HCT116 (cell line): ENCODE measurements around the gene EPS15. TPM values are rescaled to one million over a fixed set of nuclear protein-coding genes. Genes with fewer than 3 reads are reported as not detected.
"Not testable (repeated sequence)": the region's sequence is repeated elsewhere in the genome, so short reads cannot be mapped to it uniquely, and the experiment has no call there.

ENCODE experiments used
- ATAC-seq: fragments of 200-7000 bp; cut with Tn5 transposase; 2 replicates; pipeline ENCODE4 v1.9.1; 2020; ENCODE audit warnings: mild to moderate bottlenecking, moderate library complexity
- BruUV-seq: library from RNA; stranded (reverse); fragments of 400-500 nt; replicated peaks from 2 replicates; lab custom pipeline; 2021; lab: Mats Ljungman, UMichigan
- CTCF ChIA-PET: fragments of 300-600 bp; sonication (Branson Sonifier 250); formaldehyde crosslinking; loops from one replicate; lab custom pipeline; 2021; ENCODE audit warnings: antibody characterized with exemption; lab: Charles Lee
- POLR2A ChIA-PET: fragments of 300-600, 350-600 bp; sonication (Branson Sonifier 250); formaldehyde crosslinking; loops from one replicate; lab custom pipeline; 2021; ENCODE audit warnings: antibody characterized with exemption; lab: Charles Lee
- RAD21 ChIA-PET, 2 experiments: fragments of 300-600 bp; sonication (Branson Sonifier 250); formaldehyde crosslinking; loops; one replicate each; lab custom pipeline; 2023; ENCODE audit warnings: low total read pairs in 2 of 2; ENCODE audit not compliant: uncharacterized antibody in 2 of 2, unreplicated experiment in 2 of 2, low non-redundant PET in 1 of 2; lab: Charles Lee
- DNase-seq: peaks from one replicate; pipeline ENCODE4 v3.0.0-alpha.2; 2010; ENCODE audit warnings: low read depth, low spot score
- H2AFZ ChIP-seq: fragments of 200-600 bp; shearing (Covaris generic), sonication (generic); 2 replicates; pipeline ENCODE4 v1.6.1; 2017; ENCODE audit warnings: low read depth, mixed run types, mixed read lengths, antibody characterized with exemption, low read length; ENCODE audit not compliant: poor library complexity, severe bottlenecking
- H3K27ac ChIP-seq: 2 replicates; pipeline ENCODE4 v1.5.1; 2012; ENCODE audit warnings: low read depth, low read length
- H3K27me3 ChIP-seq: fragments of 200-600 bp; sonication (generic); 2 replicates; pipeline ENCODE4 v1.6.1; 2016; ENCODE audit warnings: mixed run types, low read length, mixed read lengths; ENCODE audit not compliant: insufficient read depth
- H3K36me3 ChIP-seq, 2 experiments: fragments of 200-500 bp in 1 of 2; fragments of 200-600 bp in 1 of 2; sonication (Bioruptor generic) in 1 of 2; sonication (generic) in 1 of 2; 2 replicates each; pipeline versions ENCODE4 v1.5.1 to v1.6.1; 2014 to 2016; ENCODE audit warnings: low read length in 2 of 2, inconsistent platforms in 1 of 2, mixed read lengths in 1 of 2, mixed run types in 1 of 2; ENCODE audit not compliant: insufficient read depth in 2 of 2, control insufficient read depth in 1 of 2
- H3K4me1 ChIP-seq, 2 experiments: fragments of 200-600 bp in 1 of 2; sonication (generic) in 1 of 2; 2 replicates each; pipeline versions ENCODE4 v1.5.1 to v1.6.1; 2012 to 2017; ENCODE audit warnings: low read length in 2 of 2, inconsistent platforms in 1 of 2, mild to moderate bottlenecking in 1 of 2, mixed read lengths in 1 of 2, mixed run types in 1 of 2, moderate library complexity in 1 of 2; ENCODE audit not compliant: insufficient read depth in 2 of 2, control insufficient read depth in 1 of 2
- H3K4me2 ChIP-seq: fragments of 200-600 bp; sonication (generic); 2 replicates; pipeline ENCODE4 v1.6.1; 2017; ENCODE audit warnings: mixed run types, low read length, mixed read lengths
- H3K4me3 ChIP-seq, 2 experiments: fragments of 200-600 bp in 1 of 2; sonication (generic) in 1 of 2; replicated peaks in 1 of 2; 2 replicates each; pipeline ENCODE4 v1.5.1; 2011 to 2016; ENCODE audit warnings: low read length in 2 of 2, control low read depth in 1 of 2, low read depth in 1 of 2, mild to moderate bottlenecking in 1 of 2, mixed read lengths in 1 of 2, mixed run types in 1 of 2
- H3K79me2 ChIP-seq: fragments of 200-600 bp; sonication (generic); 2 replicates; pipeline ENCODE4 v1.6.1; 2017; ENCODE audit warnings: mild to moderate bottlenecking, mixed run types, low read length, moderate library complexity, mixed read lengths; ENCODE audit not compliant: insufficient read depth
- H3K9ac ChIP-seq: fragments of 200-600 bp; sonication (generic); 2 replicates; pipeline ENCODE4 v1.6.1; 2016; ENCODE audit warnings: low read length, mixed read lengths
- H3K9me2 ChIP-seq: fragments of 200-600 bp; sonication (generic), shearing (Covaris generic); 2 replicates; pipeline ENCODE4 v1.6.1; 2017; ENCODE audit warnings: mixed run types, mild to moderate bottlenecking, moderate library complexity; ENCODE audit not compliant: insufficient read depth
- H3K9me3 ChIP-seq, 2 experiments: fragments of 200-500 bp in 1 of 2; fragments of 200-600 bp in 1 of 2; sonication (Bioruptor generic) in 1 of 2; sonication (generic) in 1 of 2; 2 replicates each; pipeline ENCODE4 v1.6.1; 2014 to 2017; ENCODE audit warnings: low read length in 2 of 2, mixed read lengths in 2 of 2, inconsistent platforms in 1 of 2, low read depth in 1 of 2, mild to moderate bottlenecking in 1 of 2, mixed run types in 1 of 2, moderate library complexity in 1 of 2; ENCODE audit not compliant: control insufficient read depth in 1 of 2, insufficient read depth in 1 of 2
- H4K20me1 ChIP-seq: fragments of 200-600 bp; sonication (generic), shearing (Covaris generic); 2 replicates; pipeline ENCODE4 v1.6.1; 2017; ENCODE audit warnings: mixed run types, mild to moderate bottlenecking, moderate library complexity; ENCODE audit not compliant: insufficient read depth
- CEBPB ChIP-seq: IDR thresholded peaks from 2 replicates; pipeline ENCODE4 v1.6.1; 2012; ENCODE audit warnings: low read depth
- ELF1 ChIP-seq: IDR thresholded peaks from 2 replicates; pipeline ENCODE4 v1.6.1; 2012; ENCODE audit warnings: low read depth, borderline replicate concordance
- EZH2phosphoT487 ChIP-seq: fragments of 200-600 bp; IDR thresholded peaks from 2 replicates; pipeline ENCODE4 v1.6.1; 2018; ENCODE audit warnings: antibody characterized with exemption, borderline replicate concordance
- POLR2A ChIP-seq: IDR thresholded peaks from 2 replicates; pipeline ENCODE4 v1.7.0; 2011; ENCODE audit warnings: borderline replicate concordance; ENCODE audit not compliant: insufficient read depth, insufficient read length; ENCODE audit errors: extremely low read depth
- RAD21 ChIP-seq: IDR thresholded peaks from 2 replicates; pipeline ENCODE4 v1.6.1; 2012; ENCODE audit warnings: low read depth, mild to moderate bottlenecking
- SP1 ChIP-seq: IDR thresholded peaks from 2 replicates; pipeline ENCODE4 v1.6.1; 2012; ENCODE audit warnings: low read depth
- SRF ChIP-seq: IDR thresholded peaks from 2 replicates; pipeline ENCODE4 v1.6.1; 2012; ENCODE audit warnings: low read depth
- intact Hi-C: fragments of 100-400 bp; cut with micrococcal nuclease; formaldehyde crosslinking; loops from 2 replicates; pipeline ENCODE4 v1.10.0; 2022
- total RNA-seq: library from RNA; stranded (reverse); gene quantifications from one replicate; pipeline ENCODE4 v1.2.1, GENCODE V29; 2021; ENCODE audit not compliant: unreplicated experiment
- TF ChIP-seq, protein P1 (sequence below): IDR thresholded peaks from 2 replicates; pipeline ENCODE4 v1.6.1; 2012
- TF ChIP-seq, protein P2 (sequence below): IDR thresholded peaks from 2 replicates; pipeline ENCODE4 v1.6.1; 2012; ENCODE audit warnings: low read depth
- TF ChIP-seq, protein P3 (sequence below): IDR thresholded peaks from 2 replicates; pipeline ENCODE4 v1.6.1; 2011; ENCODE audit warnings: mild to moderate bottlenecking, low read length, moderate library complexity; ENCODE audit not compliant: insufficient replicate concordance; ENCODE audit errors: extremely low read depth

Gene EPS15
- total RNA-seq, 1 experiment from 2014 or later = 41.2 TPM

DNA sequence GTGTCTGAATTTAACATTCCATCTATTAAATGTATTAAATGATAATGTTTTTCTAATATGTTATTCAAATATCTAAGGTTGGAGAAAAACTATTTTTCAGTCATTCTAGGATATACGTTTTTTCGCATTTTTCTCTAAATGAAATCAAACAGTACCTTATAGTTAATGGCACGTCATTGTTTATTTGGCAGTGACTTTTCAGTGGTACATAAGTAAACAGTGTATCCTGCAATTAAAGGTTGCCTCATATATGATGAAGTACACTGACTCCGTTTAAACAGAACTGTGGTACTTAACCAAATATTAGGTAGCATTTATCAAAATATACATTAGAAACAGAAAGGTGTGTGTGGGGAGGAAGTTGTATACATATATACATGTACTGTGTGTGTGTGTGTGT, 79.2 kb downstream of the EPS15 start (continued):
- no peak for TF ChIP-seq SP1

DNA sequence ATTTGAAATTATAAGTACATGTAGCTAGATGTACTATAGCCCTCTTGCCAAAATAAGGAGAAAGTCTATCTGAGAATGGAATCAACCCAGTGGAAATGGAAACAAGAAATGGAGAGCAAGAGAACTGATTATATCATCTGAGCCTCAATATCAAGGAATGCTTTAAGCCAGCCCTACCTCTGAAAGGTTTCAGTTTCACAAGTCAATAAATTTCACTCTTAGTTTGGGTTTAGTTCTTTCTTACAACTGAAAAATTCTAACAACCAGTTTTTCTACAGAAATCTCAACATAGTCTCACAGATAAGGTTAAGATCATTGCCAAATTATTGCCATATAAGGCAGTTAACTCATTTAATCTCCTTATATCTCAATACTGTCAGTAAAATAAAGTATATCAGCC, 80.0 kb downstream of the EPS15 start:
- Histone ChIP-seq H3K27me3 (no peaks in the 10 kb centered on the region), H2AFZ (no peak overlapping the region), H3K9me3 (no peaks in the 10 kb centered on the region), H3K27ac (no peak overlapping the region), H3K9ac (no peak overlapping the region), H3K9me2 (no peaks in the 10 kb centered on the region), H3K4me2 (no peak overlapping the region), H4K20me1 (no peaks in the 10 kb centered on the region), H3K36me3 (peaks cover 0 to 3% of the 10 kb centered on the region in 2 experiments; a peak in 3 of 4 replicates), H3K4me3 (no peak overlapping the region), H3K4me1 (no peaks in the 10 kb centered on the region), H3K79me2 (no peaks in the 10 kb centered on the region)
- ChIA-PET RAD21 (no interaction called here), CTCF (no interaction called here), POLR2A (no interaction called here)
- ATAC-seq (no peak), DNase-seq (no peak)
- TF ChIP-seq POLR2A (no peak), EZH2phosphoT487 (no peak), SRF (no peak), CEBPB (no peak), SP1 (no peak), RAD21 (no peak), ELF1 (no peak)
- TF ChIP-seq, protein P1, sequence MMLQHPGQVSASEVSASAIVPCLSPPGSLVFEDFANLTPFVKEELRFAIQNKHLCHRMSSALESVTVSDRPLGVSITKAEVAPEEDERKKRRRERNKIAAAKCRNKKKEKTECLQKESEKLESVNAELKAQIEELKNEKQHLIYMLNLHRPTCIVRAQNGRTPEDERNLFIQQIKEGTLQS = no peak
- TF ChIP-seq, protein P2, sequence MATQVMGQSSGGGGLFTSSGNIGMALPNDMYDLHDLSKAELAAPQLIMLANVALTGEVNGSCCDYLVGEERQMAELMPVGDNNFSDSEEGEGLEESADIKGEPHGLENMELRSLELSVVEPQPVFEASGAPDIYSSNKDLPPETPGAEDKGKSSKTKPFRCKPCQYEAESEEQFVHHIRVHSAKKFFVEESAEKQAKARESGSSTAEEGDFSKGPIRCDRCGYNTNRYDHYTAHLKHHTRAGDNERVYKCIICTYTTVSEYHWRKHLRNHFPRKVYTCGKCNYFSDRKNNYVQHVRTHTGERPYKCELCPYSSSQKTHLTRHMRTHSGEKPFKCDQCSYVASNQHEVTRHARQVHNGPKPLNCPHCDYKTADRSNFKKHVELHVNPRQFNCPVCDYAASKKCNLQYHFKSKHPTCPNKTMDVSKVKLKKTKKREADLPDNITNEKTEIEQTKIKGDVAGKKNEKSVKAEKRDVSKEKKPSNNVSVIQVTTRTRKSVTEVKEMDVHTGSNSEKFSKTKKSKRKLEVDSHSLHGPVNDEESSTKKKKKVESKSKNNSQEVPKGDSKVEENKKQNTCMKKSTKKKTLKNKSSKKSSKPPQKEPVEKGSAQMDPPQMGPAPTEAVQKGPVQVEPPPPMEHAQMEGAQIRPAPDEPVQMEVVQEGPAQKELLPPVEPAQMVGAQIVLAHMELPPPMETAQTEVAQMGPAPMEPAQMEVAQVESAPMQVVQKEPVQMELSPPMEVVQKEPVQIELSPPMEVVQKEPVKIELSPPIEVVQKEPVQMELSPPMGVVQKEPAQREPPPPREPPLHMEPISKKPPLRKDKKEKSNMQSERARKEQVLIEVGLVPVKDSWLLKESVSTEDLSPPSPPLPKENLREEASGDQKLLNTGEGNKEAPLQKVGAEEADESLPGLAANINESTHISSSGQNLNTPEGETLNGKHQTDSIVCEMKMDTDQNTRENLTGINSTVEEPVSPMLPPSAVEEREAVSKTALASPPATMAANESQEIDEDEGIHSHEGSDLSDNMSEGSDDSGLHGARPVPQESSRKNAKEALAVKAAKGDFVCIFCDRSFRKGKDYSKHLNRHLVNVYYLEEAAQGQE = no peak
- TF ChIP-seq, protein P3, sequence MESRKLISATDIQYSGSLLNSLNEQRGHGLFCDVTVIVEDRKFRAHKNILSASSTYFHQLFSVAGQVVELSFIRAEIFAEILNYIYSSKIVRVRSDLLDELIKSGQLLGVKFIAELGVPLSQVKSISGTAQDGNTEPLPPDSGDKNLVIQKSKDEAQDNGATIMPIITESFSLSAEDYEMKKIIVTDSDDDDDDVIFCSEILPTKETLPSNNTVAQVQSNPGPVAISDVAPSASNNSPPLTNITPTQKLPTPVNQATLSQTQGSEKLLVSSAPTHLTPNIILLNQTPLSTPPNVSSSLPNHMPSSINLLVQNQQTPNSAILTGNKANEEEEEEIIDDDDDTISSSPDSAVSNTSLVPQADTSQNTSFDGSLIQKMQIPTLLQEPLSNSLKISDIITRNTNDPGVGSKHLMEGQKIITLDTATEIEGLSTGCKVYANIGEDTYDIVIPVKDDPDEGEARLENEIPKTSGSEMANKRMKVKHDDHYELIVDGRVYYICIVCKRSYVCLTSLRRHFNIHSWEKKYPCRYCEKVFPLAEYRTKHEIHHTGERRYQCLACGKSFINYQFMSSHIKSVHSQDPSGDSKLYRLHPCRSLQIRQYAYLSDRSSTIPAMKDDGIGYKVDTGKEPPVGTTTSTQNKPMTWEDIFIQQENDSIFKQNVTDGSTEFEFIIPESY = no peak
- intact Hi-C loops = no loop called here
- BruUV-seq = no TSS peak

DNA sequence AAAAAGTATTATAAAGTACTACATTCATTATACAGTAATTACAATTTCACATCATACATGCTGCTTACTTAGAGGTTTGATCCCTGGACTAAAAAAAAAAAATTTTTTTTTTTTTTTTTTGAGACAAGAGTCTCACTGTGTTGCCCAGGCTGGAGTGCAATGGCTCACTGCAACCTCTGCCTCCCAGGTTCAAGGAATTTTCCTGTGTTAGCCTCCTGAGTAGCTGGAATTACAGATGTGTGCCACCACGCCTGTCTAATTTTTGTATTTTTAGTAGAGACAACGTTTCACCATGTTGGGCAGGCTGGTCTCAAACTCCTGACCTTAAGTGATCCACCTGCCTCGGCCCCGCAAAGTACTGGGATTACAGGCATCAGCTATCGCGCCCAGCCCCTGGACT, 81.7 kb downstream of the EPS15 start:
- H3K79me2 ChIP-seq, BruUV-seq: not testable (repeated sequence)

More for the DNA sequence above, 81.7 kb downstream of the EPS15 start:
- H3K4me3 ChIP-seq, DNase-seq, RAD21 ChIA-PET, intact Hi-C loops, H3K9ac ChIP-seq, H2AFZ ChIP-seq, H3K36me3 ChIP-seq, H3K9me3 ChIP-seq, H3K27ac ChIP-seq, H4K20me1 ChIP-seq, POLR2A ChIA-PET, CTCF ChIA-PET, H3K9me2 ChIP-seq, H3K4me1 ChIP-seq, H3K27me3 ChIP-seq, H3K4me2 ChIP-seq, ATAC-seq: not testable (repeated sequence)
